Hepatocyte (in vitro differentiated cells): Measurements from ENCODE around the gene DENND1A. TPM values are rescaled to one million over a fixed set of nuclear protein-coding genes. Genes with fewer than 3 reads are reported as not detected.

Experiments used
- DNase-seq: peaks from one replicate; pipeline ENCODE4 v3.0.0-alpha.2; 2016; ENCODE audit warnings: low spot score
- H2AFZ ChIP-seq: fragments of 200-600 bp; sonication (generic); 2 replicates; pipeline ENCODE4 v1.6.0; 2016; ENCODE audit warnings: antibody characterized with exemption, mild to moderate bottlenecking
- H3K27ac ChIP-seq: fragments of 200-600 bp; sonication (generic); 2 replicates; pipeline ENCODE4 v1.5.1; 2016; ENCODE audit warnings: mild to moderate bottlenecking
- H3K27me3 ChIP-seq: fragments of 200-600 bp; sonication (generic); 2 replicates; pipeline ENCODE4 v1.6.1; 2016
- H3K36me3 ChIP-seq: fragments of 200-600 bp; sonication (generic); replicated peaks from 2 replicates; pipeline ENCODE4 v1.5.1; 2016; ENCODE audit warnings: low read depth; ENCODE audit not compliant: insufficient read depth
- H3K4me1 ChIP-seq: fragments of 200-600 bp; sonication (generic); 2 replicates; pipeline ENCODE4 v1.5.1; 2016; ENCODE audit warnings: mild to moderate bottlenecking, moderate library complexity; ENCODE audit not compliant: insufficient read depth
- H3K4me2 ChIP-seq: fragments of 200-600 bp; sonication (generic); 2 replicates; pipeline ENCODE4 v1.6.0; 2016
- H3K4me3 ChIP-seq: fragments of 200-600 bp; sonication (generic); 2 replicates; pipeline ENCODE4 v1.5.1; 2016; ENCODE audit warnings: mild to moderate bottlenecking
- H3K79me2 ChIP-seq: fragments of 200-600 bp; sonication (generic); 2 replicates; pipeline ENCODE4 v1.6.0; 2017; ENCODE audit warnings: mild to moderate bottlenecking
- H3K9me2 ChIP-seq: fragments of 200-600 bp; sonication (generic); replicated peaks from 2 replicates; pipeline ENCODE4 v1.6.0; 2017; ENCODE audit warnings: mild to moderate bottlenecking; ENCODE audit not compliant: insufficient read depth
- H3K9me3 ChIP-seq: fragments of 200-600 bp; sonication (generic); 2 replicates; pipeline ENCODE4 v1.5.1; 2016; ENCODE audit warnings: low read depth, mild to moderate bottlenecking
- H4K20me1 ChIP-seq: fragments of 200-600 bp; sonication (generic); 2 replicates; pipeline ENCODE4 v1.6.0; 2016; ENCODE audit warnings: mild to moderate bottlenecking; ENCODE audit not compliant: insufficient read depth, poor library complexity, severe bottlenecking
- EZH2 ChIP-seq: fragments of 200-600 bp; sonication (generic); IDR thresholded peaks from 2 replicates; pipeline ENCODE4 v1.6.1; 2016; ENCODE audit warnings: antibody characterized with exemption, mild to moderate bottlenecking, borderline replicate concordance
- EZH2phosphoT487 ChIP-seq: fragments of 200-600 bp; sonication (generic); IDR thresholded peaks from one replicate; pipeline ENCODE4 v1.6.1; 2018; ENCODE audit warnings: antibody characterized with exemption, mild to moderate bottlenecking, low read depth, moderate library complexity; ENCODE audit not compliant: unreplicated experiment, severe bottlenecking
- WGBS: methylation state at CpG from one replicate; pipeline ENCODE4 v1.1.6; 2016; ENCODE audit warnings: low lambda C conversion rate; ENCODE audit errors: missing lambda C conversion rate; 5-methylcytosine and 5-hydroxymethylcytosine counted together
- polyA plus RNA-seq: library from polyadenylated mRNA; unstranded; fragments of >200 nt; fragmentation: Nextera tagmentation; extraction: Ambion mirVana; gene quantifications from 2 replicates; pipeline ENCODE4 v1.2.1, GENCODE V29; 2016
- total RNA-seq: library from RNA; depleted of rRNA; stranded (reverse); fragments of >200 nt; gene quantifications from 2 replicates; pipeline ENCODE4 v1.2.3, GENCODE V29; 2014
- TF ChIP-seq, protein P1 (sequence below): fragments of 200-600 bp; sonication (generic); IDR thresholded peaks from 2 replicates; pipeline ENCODE4 v1.5.1; 2016; ENCODE audit warnings: antibody characterized with exemption, mild to moderate bottlenecking; ENCODE audit not compliant: poor library complexity

DENND1A gene
- total and polyA plus RNA-seq, 2 experiments from 2014 or later: 24.0 to 28.9 TPM

DNA sequence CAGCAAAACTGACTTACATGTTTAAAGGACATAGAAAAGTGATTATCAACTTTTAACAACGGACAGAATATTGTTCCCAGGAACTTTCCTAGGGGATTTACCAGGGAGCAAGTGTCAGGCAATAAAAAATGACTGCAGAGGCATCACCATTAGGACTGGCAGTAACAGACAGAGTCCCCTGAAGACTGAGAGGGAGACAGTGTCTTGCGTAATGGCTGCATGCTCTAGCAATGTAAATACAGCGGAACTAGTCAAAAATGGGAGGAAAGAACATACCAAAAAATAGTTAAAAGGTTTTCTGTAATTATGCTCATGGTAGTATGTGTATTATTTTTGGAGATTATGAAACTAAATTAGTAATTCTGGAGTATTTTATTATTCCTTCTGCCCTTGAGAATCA, 392.1 kb downstream of the DENND1A start:
- no peaks in the 10 kb centered on the region for H3K79me2 ChIP-seq
- H2AFZ ChIP-seq: no peak overlapping the region
- TF ChIP-seq, protein P1, sequence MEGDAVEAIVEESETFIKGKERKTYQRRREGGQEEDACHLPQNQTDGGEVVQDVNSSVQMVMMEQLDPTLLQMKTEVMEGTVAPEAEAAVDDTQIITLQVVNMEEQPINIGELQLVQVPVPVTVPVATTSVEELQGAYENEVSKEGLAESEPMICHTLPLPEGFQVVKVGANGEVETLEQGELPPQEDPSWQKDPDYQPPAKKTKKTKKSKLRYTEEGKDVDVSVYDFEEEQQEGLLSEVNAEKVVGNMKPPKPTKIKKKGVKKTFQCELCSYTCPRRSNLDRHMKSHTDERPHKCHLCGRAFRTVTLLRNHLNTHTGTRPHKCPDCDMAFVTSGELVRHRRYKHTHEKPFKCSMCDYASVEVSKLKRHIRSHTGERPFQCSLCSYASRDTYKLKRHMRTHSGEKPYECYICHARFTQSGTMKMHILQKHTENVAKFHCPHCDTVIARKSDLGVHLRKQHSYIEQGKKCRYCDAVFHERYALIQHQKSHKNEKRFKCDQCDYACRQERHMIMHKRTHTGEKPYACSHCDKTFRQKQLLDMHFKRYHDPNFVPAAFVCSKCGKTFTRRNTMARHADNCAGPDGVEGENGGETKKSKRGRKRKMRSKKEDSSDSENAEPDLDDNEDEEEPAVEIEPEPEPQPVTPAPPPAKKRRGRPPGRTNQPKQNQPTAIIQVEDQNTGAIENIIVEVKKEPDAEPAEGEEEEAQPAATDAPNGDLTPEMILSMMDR: no peak
- TF ChIP-seq EZH2: no peak
- no peak for TF ChIP-seq EZH2phosphoT487
- DNase-seq: no peak
- H3K4me1 ChIP-seq: no peaks in the 10 kb centered on the region
- no peaks in the 10 kb centered on the region for H4K20me1 ChIP-seq
- no peak overlapping the region for H3K4me3 ChIP-seq
- H3K27me3 ChIP-seq: no peaks in the 10 kb centered on the region
- no peaks in the 10 kb centered on the region for H3K9me2 ChIP-seq
- H3K27ac ChIP-seq: no peak overlapping the region
- WGBS: 75% methylated on average over 3 of the region's 3 CpGs
- H3K36me3 ChIP-seq: no peaks in the 10 kb centered on the region
- no peaks in the 10 kb centered on the region for H3K9me3 ChIP-seq
- no peak overlapping the region for H3K4me2 ChIP-seq

DNA sequence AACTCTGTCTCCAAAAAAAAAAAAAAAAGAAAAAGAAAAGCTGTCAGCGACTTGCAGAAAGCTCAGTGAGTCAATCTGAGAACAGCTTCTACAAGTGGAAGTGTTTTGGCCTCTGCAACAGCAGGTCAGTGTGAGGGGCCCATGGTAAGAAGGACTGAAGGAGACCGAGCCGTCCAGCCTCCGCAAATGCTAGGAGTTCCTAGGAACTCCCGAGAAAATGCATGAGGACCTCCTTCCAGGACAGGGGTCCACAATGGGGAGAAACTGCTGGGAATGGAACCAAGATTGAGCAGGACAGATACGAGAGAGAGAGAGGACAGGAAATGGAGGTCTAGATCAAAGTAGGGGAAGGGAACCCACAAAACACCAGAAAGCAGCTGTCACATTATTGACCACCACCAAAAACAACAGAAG, 393.5 kb downstream of the DENND1A start:
- Histone ChIP-seq H3K27ac (no peak overlapping the region), H3K36me3 (no peaks in the 10 kb centered on the region), H3K79me2 (no peaks in the 10 kb centered on the region), H4K20me1 (no peaks in the 10 kb centered on the region), H3K9me3 (no peaks in the 10 kb centered on the region), H3K4me1 (no peaks in the 10 kb centered on the region), H2AFZ (no peak overlapping the region), H3K9me2 (no peaks in the 10 kb centered on the region), H3K4me3 (no peak overlapping the region), H3K27me3 (no peaks in the 10 kb centered on the region), H3K4me2 (no peak overlapping the region)
- no peak for DNase-seq
- TF ChIP-seq EZH2phosphoT487 (no peak), EZH2 (no peak)
- TF ChIP-seq, protein P1: no peak
- WGBS: 94% methylated on average over 6 of the region's 6 CpGs

DNA sequence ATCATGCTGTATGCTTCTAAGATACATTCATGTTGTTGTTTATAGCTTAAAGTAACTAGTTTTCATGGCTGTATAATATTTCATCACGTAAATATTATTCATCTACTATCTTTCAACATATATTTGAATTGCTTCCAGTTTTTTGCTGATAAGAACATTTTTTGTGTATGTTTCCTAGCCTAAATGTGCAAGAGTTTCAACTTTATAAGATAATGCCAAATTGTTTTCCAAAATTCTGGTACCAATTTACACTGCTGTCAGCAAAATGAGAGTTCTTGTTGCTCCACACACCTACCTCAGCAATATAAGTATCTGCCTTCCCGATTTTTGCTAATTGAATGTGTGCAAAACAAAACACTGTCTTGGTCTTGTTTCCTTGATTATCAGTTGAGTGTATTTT, 395.6 kb downstream of the DENND1A start:
- no peaks in the 10 kb centered on the region for H3K36me3 ChIP-seq
- H4K20me1 ChIP-seq: no peaks in the 10 kb centered on the region
- H3K4me3 ChIP-seq: no peak overlapping the region
- H2AFZ ChIP-seq: no peak overlapping the region
- no peak overlapping the region for H3K4me2 ChIP-seq
- H3K79me2 ChIP-seq: no peaks in the 10 kb centered on the region
- no peaks in the 10 kb centered on the region for H3K9me3 ChIP-seq
- no peaks in the 10 kb centered on the region for H3K4me1 ChIP-seq
- H3K9me2 ChIP-seq: no peaks in the 10 kb centered on the region
- TF ChIP-seq EZH2: no peak
- TF ChIP-seq, protein P1: no peak
- no peak for TF ChIP-seq EZH2phosphoT487
- DNase-seq: no peak
- H3K27me3 ChIP-seq: no peaks in the 10 kb centered on the region
- no peak overlapping the region for H3K27ac ChIP-seq
- WGBS: 83% methylated on average over 2 of the region's 2 CpGs

DNA sequence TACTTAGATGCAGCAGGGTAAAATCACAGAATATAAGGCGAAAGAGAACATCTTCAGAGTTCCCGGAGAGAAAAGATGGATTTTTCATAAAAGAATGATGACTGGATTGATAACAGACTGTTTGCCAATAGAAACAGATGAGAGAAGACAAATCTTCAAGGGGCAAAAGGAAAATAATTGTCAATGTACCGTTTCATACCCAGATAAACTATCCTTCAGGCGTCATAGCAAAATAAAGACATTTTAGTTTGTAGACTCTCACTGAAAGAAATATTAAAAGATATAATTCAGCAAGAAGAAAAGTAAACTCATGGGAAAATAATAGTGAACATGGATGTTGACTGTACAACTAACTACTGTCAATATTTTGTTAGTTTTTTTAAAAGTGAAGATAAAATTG, 399.7 kb downstream of the DENND1A start:
- Histone ChIP-seq H3K4me3 (no peak overlapping the region), H3K79me2 (no peaks in the 10 kb centered on the region), H4K20me1 (no peaks in the 10 kb centered on the region), H3K4me2 (no peak overlapping the region), H3K27ac (no peak overlapping the region), H3K27me3 (no peaks in the 10 kb centered on the region), H3K9me2 (no peaks in the 10 kb centered on the region), H3K9me3 (no peaks in the 10 kb centered on the region), H2AFZ (no peak overlapping the region), H3K36me3 (no peaks in the 10 kb centered on the region), H3K4me1 (no peaks in the 10 kb centered on the region)
- TF ChIP-seq EZH2phosphoT487: no peak
- no peak for TF ChIP-seq EZH2
- TF ChIP-seq, protein P1: no peak
- 74% methylated on average over 4 of the region's 4 CpGs for WGBS
- no peak for DNase-seq
